T1000 (cell line): ENCODE data around the gene FABP1.

Experiments used
- DNase-seq: peaks from one replicate; lab custom pipeline; 2025; ENCODE audit warnings: mixed read lengths; lab: John Stamatoyannopoulos, UW

Gene FABP1

DNA sequence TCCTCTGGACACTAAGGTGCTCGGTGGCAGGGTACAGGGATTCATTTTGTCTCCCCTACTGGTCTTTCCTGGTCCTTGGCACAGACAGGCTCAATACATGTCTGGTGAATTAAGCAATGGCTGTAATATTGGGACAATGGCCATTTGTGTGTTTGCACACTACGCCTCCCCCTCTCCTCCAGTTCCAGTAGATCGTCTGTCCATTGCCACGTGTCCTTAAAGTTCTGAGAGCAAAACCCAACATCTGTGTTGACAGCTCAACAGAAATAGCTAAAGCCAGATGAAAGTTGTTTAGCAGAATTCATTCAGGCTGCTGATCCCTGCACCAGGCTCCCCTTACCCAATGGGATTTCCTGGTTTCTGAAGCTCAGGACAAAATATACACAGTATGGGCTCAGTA is 9.0 kb upstream of the FABP1 start:
- no peak for DNase-seq

DNA sequence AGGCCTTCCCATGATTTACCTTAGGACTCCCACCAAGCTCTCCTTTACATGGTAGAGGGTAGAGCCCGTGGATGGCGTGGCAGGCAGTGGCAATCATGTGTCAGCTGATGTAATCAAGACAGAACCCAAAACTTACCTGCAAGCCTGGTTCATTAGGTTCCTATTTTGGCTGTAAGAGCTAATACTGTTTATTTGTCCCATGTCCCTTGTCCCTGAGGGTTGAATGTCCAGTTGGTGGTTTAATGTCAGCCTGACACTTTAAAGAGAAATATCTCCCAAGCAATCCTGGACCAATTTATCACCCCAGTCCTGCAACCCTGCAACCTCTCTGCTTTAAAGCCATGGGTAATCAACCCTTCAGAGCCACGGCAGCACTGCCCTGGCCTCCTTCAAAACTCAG is 6.0 kb upstream of the FABP1 start:
- no peak for DNase-seq

- no peak for DNase-seq
Observed at GRCh38 chr2:88131999-88132368, 4.1 kb upstream of the FABP1 start.

- DNase-seq = no peak
Observed at GRCh38 chr2:88131201-88131998, 3.5 kb upstream of the FABP1 start.

DNA sequence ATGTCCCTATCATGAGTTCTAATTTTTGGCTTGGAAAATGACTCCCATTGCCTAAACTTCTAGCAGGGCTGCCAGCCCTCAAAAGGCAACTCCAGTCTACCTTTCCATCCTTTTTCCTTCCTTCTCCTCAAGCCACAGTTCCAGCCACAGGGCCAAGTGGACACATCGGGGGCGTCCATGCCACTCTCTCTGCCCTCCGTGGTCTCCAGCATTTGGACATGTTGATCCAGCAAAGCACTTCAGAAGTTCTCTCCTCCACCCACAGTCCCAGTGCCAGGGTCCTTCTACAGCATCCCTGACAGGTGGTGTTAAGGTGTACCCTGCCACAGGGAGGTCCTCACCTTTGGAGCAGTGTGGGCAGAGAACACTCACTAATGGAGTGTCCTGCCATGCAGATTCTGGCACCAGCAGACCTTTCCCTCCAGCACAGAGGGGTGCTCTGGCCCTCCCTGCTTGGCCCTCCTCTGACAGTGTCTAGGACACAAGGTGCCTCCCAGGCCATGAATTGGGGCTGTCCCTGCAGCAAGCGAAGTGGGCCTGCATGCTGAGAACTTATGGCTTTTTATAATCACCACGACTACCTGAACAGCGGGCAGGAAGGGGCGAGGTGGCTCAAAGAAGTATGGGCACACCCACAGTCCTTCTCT is 1.6 kb upstream of the FABP1 start:
- no peak for DNase-seq

- DNase-seq = no peak
Observed at GRCh38 chr2:88128654-88129312, 921 bp upstream of the FABP1 start.

GRCh38 chr2:88127638-88127887 is 299 bp downstream of the FABP1 start:
- DNase-seq = no peak

- no peak for DNase-seq
Observed at GRCh38 chr2:88126772-88127637, 857 bp downstream of the FABP1 start.

GRCh38 chr2:88125924-88126771 is 1.7 kb downstream of the FABP1 start:
- no peak for DNase-seq

DNA sequence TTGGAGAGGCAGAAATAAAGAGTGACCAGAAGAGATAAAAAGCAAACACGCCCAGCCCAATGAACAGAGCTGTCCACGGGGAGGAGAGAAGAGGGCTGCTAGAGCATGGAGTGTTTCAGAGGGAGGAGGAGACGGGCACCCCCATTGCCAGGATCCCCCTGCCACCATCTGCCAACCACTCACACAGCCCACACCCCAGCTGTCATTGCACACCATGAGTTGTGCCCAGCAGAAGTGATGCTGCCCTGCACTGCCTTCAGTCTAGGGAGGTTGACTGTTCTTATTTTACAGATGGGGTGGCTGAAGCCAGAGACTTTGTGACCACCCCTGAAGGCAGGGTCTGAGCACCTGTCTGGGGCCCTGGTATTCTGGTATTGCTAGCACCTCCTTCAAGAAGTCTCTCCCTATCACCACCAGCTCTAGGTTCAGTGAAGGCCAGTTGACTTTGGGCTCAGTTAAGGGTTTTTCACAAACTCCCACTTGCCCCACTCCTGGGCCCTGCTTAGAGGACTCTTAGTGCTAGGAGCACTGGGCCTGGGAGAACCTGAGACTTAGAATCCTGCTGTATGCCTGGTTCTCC is 2.4 kb downstream of the FABP1 start:
- DNase-seq = no peak

DNA sequence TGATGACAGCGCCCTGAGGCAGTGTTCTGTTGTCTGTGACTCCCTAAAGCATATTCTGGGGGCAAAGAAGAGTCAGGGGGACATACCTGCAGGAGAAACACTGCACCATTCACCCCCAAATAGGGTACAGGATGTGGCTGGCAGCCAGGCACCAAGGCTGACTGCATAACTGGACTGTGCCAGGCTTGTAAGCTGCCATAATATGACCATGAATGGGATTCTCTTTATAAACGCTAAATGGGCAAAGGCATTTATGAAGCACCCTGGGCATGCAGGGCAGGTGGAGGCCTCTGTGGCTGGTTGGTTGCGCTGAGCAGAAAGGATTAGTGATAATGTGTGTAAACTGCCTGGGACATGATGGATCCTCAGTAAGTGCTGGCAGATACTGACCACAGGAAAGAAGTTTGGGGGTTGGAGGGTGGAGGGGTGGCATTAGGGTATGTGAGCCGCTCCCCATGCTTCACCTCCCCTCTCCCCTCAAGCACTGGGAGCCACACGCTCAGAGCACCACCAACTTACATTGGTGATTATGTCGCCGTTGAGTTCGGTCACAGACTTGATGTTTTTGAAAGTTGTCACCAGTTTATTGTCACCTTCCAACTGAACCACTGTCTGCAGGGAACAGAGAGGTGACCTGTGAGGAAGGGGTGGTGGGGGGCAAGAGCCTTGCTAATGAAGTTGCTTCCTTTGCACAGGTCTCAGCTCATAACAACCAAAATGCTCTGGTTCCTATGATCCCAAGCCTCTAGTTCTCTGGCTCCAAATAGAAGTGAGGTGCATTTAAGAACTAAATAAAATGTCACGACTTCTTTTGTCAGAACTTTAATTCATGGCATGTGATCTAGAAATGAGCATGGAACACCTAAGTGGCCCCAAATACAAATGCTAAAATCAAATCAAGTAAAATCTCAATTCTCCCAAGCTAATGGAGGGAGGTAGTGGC is 3.6 kb downstream of the FABP1 start:
- DNase-seq = no peak

DNA sequence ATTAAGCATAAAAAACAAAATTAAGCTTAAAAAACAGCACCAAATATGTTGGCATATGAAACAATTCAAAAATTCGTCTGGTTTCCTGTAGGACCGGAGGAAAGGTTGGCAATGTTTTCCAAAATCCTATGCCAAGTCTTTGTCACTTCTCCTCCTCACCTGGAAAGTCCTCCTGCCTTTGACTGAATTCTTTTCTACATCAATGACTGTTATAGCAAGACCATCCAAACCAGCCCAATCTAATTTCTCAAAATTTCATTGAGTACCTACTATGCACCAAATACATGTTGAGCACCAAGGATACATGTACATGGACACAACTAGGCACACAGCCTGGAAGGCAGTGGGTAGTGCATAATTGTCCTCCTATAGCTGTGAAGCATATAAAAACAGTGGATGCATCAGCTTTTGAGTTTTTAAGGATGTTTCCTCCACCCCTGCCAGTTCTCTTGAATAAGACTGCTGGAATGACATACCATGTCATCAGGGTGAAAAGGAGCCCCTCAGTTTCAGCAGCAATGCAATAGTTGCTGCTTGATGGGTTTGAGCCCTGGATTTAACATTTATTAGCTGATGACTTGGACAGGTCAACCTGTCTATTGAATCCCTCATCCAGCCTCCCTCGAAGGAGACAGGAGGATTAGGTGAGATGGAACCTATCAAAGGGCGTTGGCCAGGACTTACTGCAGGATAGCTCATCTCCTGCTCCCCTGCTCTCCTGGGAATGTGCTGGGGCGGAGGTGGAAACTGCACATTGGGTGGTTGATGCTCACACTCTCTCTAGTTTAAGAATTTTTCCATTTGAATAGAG is 4.5 kb downstream of the FABP1 start:
- DNase-seq = no peak

- no peak for DNase-seq
Observed at GRCh38 chr2:88122141-88122884, 5.5 kb downstream of the FABP1 start.

GRCh38 chr2:88121678-88122077 is 6.2 kb downstream of the FABP1 start:
- DNase-seq = no peak

DNA sequence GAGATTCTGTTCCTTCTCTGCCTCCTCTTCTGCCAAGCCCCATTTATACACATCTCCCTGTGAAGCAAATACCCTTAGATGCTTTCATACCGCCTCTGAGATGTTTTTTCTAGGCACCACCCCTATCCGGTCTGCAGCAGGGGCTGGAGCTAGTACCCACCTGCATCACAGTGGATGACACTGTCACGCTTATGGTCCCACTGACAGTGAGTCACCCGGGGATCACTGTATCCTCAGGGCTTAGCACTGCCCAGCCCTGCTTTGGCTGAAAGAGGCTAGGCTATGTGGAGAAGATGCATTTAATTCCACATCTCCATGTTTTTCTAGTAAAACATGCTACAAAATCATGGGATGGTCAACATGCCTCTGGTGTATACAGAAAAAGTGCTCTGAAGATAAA is 9.9 kb downstream of the FABP1 start:
- DNase-seq = no peak

DNA sequence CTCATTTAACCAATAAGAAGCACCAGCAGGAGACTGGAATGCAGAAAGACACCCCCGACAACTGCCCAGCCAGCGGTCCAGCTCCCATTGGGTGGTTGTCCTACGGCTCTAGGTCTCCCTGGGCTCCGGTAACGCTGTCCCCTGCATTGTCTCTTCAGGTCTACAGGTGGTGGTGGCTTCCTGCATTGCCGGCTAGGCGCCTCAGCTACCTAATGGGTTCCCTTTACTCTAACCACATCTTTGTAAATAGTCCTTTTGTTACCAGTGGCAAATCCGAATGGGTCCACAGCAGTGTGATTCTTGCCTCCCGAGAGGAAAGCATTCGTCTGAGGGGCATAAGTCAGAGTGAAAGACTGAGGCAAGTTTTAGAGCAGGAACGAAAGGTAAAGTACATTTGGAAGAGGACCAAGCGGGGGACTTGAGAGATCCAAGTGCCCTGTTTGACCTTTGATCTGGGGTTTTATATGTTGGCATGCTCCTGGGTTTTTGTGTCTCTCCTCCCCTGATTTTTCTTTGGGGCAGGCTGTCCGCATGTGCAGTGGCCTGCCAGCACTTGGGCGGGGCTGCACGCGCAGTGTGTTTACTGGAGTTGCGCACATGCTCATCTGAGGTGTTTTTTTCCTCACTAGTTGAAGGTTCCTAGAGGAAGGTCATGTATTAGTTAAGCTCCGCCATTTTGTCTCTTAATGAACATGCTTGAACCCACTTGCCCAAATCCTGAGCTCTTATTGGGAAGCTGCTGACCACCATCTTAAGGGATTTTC is 11.0 kb downstream of the FABP1 start:
- no peak for DNase-seq

GRCh38 chr2:88115825-88116518 is 11.9 kb downstream of the FABP1 start:
- DNase-seq = no peak
